ENCODE data around the gene WDR38. TPM values are rescaled to one million over a fixed set of nuclear protein-coding genes. Genes with fewer than 3 reads are reported as not detected.
"Not testable (repeated sequence)": the region's sequence is repeated elsewhere in the genome, so short reads cannot be mapped to it uniquely, and the experiment has no call there.

The WDR38 gene
- total and polyA plus RNA-seq, 8 donors: 1.3 to 8.3 (median 3.6) TPM; not detected in 1

DNA sequence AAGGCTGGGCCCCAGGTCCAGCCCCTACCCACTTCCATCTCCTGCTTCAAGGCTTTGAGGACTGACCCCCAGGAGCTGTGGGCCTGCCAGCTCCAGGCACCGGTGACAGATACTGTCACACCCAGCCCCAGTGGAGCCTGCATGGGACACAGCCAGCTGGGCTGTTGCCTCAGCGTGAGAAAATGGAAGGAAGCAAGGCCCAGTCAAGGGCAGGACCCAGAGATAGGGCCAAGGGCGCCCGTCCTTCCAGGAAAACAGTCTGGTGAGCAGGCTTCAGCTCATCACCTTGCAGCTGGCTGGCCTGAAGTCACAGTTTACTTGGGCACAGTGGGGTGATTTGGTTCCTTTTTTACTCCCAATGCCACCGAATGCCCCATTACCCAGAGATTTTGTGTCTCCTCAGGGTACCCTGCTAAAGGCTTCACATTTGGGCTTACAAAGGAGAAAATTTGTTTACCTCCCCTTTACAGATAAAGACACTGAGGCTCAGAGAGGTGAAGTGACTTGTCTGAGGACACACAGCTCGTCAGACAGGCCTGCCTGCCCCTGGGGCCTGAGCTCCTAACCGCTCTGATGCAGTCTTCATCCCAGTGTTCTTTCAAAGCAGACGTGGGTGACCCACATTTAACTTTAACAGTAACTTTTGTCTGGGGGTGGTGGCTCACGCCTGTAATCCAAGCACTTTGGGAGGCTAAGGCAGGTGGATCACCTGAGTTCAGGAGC, 21.5 kb upstream of the WDR38 start:
- ATAC-seq: no peak
- Histone ChIP-seq H3K9me3 (no peaks in the 10 kb centered on the region), H3K4me1 (peaks cover 4 to 26% of the 10 kb centered on the region in 2 donors), H3K4me3 (no peak overlapping the region), H3K27me3 (no peaks in the 10 kb centered on the region), H3K36me3 (no peaks in the 10 kb centered on the region), H3K27ac (no peak overlapping the region)
- intact Hi-C loops (cut with DNase I): no loop called here
- peak in 1 of 4 donors; percentile 42 for DNase-seq
- TF ChIP-seq, protein P1, sequence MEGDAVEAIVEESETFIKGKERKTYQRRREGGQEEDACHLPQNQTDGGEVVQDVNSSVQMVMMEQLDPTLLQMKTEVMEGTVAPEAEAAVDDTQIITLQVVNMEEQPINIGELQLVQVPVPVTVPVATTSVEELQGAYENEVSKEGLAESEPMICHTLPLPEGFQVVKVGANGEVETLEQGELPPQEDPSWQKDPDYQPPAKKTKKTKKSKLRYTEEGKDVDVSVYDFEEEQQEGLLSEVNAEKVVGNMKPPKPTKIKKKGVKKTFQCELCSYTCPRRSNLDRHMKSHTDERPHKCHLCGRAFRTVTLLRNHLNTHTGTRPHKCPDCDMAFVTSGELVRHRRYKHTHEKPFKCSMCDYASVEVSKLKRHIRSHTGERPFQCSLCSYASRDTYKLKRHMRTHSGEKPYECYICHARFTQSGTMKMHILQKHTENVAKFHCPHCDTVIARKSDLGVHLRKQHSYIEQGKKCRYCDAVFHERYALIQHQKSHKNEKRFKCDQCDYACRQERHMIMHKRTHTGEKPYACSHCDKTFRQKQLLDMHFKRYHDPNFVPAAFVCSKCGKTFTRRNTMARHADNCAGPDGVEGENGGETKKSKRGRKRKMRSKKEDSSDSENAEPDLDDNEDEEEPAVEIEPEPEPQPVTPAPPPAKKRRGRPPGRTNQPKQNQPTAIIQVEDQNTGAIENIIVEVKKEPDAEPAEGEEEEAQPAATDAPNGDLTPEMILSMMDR (IDR thresholded peaks at IDR 0.05): no peak

DNA sequence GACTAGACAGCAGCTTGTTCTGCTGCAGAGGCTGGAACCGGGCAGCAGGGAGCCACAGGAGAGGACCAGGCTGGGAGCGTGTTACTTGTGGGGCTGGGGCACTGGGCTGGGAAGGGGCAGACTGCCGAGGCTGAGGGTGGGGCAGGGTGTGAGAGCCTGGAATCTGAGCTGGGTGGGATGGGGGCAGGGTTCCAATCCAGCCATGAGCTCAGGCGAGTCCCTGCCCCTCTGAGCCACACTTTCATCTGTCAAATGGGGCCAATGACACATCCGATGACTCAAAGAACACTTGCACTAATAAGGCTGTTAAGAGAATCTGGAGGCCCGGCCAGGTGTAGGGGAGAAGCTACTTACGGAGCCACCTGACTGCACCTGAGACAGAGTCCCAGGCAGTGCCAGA, 18.7 kb upstream of the WDR38 start:
- H3K27ac ChIP-seq: no peak overlapping the region
- TF ChIP-seq, protein P1 (IDR thresholded peaks at IDR 0.05): no peak
- peaks cover 4 to 26% of the 10 kb centered on the region in 2 donors for H3K4me1 ChIP-seq
- peaks cover 0 to 10% of the 10 kb centered on the region in 2 donors for H3K27me3 ChIP-seq
- intact Hi-C loops (cut with DNase I): no loop called here
- DNase-seq (peak in 1 of 4 donors; percentile 71), ATAC-seq (peak; percentile 61)
- H3K9me3 ChIP-seq: no peaks in the 10 kb centered on the region
- H3K4me3 ChIP-seq: no peak overlapping the region
- no peaks in the 10 kb centered on the region for H3K36me3 ChIP-seq

DNA sequence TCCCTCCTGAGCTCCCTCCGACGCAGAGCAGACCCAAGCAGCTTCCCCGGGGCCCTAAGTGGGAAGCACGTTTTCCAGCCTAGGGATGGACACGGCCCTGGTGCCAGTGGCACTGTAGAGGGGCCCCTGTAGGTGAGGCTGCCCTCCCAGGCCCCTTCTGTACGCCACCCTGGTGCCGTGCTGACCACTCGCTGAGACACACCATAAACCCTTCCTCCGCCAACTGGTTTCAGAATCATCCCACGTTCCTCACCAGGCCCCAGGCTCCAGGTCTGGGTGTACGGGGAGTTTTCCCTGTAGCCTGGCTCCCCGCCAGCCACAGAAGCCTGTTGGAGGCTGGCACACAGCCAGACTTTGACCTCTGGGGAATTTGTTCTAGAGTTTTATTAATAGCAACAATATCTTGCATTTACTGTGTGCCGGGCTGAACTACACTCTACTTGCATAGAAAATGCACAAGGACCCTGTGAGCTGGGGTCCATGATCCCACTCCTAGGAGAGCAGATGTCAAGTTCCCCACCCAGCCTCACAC, 18.2 kb upstream of the WDR38 start:
- Histone ChIP-seq H3K27me3 (peaks cover 0 to 14% of the 10 kb centered on the region in 2 donors), H3K4me3 (no peak overlapping the region), H3K4me1 (peaks cover 4 to 26% of the 10 kb centered on the region in 2 donors), H3K36me3 (no peaks in the 10 kb centered on the region), H3K9me3 (no peaks in the 10 kb centered on the region), H3K27ac (no peak overlapping the region)
- TF ChIP-seq, protein P1 (IDR thresholded peaks at IDR 0.05): no peak
- ATAC-seq (peak; percentile 37), DNase-seq (peak in 3 of 4 donors; percentile 47 to 84 (median 50))
- intact Hi-C loops (cut with DNase I): no loop called here

DNA sequence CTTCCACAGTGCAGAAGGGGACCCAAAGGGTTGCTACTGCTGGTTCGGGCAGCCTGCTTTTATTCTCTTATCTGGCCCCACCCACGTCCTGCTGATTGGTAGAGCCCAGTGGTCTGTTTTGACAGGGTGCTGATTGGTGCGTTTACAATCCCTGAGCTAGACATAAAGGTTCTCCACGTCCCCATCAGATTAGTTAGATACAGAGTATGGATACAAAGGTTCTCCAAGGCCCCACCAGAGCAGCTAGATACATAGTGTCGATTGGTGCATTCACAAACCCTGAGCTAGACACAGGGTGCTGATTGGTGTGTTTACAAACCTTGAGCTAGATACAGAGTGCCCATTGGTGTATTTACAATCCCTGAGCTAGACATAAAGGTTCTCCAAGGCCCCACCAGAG, 15.1 kb upstream of the WDR38 start:
- ATAC-seq; H3K4me3 ChIP-seq; H3K36me3 ChIP-seq; DNase-seq; H3K27ac ChIP-seq; intact Hi-C loops (cut with DNase I); H3K4me1 ChIP-seq; H3K9me3 ChIP-seq: not testable (repeated sequence)
- peaks cover 0 to 14% of the 10 kb centered on the region in 2 donors for H3K27me3 ChIP-seq

DNA sequence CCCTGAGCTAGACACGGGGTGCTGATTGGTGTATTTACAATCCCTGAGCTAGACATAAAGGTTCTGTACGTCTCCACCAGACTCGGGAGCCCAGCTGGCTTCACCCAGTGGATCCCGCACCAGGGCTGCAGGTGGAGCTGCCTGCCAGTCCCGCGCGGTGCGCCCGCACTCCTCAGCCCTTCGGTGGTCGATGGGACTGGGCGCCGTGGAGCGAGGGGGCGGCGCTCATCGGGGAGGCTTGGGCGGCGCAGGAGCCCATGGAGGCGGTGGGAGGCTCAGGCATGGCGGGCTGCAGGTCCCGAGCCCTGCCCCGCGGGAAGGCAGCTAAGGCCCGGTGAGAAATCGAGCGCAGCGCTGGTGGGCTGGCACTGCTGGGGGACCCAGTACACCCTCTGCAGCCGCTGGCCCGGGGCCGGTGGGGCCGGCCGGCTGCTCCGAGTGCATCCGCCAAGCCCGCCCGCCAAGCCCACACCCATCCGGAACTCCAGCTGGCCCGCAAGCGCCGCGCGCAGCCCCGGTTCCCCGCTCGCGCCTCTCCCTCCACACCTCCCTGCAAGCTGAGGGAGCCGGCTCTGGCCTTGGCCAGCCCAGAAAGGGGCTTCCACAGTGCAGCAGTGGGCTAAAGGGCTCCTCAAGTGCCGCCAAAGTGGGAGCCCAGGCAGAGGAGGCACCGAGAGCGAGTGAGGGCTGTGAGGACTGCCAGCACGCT, 14.5 kb upstream of the WDR38 start:
- ATAC-seq; H3K4me1 ChIP-seq; H3K9me3 ChIP-seq; H3K27ac ChIP-seq; H3K36me3 ChIP-seq; intact Hi-C loops (cut with DNase I); H3K4me3 ChIP-seq: not testable (repeated sequence)
- DNase-seq: peak in 1 of 4 donors; percentile 60
- H3K27me3 ChIP-seq: peaks cover 0 to 14% of the 10 kb centered on the region in 2 donors
